ENCODE measurements around the gene PRKCB. TPM values are rescaled to one million over a fixed set of nuclear protein-coding genes. Genes with fewer than 3 reads are reported as not detected.
"Not testable (repeated sequence)": the region's sequence is repeated elsewhere in the genome, so short reads cannot be mapped to it uniquely, and the experiment has no call there.

Gene PRKCB
- total RNA-seq, 2 donors from 2014 or later: 4.1 to 4.7 TPM

DNA sequence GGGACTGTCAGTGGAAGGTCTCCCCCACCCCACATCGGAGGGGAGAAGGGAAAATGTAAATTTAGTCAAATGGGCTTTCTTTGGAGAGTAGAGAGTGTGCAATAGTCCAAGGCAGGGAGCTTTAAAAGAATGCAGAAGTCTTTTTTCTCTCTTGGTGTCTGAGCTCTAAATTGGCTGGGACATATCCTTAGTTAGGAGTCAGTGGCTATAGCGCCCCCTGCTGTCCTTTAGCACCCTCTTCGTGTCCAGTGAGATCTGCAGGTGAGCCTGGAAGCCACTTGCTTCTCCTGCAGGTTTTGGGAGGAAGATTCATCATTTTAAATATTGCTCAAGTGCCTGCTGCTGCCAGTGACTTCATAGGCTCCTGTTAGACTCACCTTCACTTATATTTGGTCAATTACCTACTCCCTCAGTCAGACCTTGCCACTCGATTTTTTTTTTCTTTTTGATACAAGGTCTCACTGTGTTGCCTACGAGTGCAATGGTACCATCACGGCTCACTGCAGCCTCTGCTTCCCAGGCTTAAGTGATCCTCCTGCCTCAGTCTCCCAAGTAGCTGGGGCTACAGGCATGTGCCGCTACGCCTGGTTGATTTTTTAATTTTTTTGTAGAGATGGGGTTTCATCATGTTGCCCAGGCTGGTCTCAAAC, 174.8 kb downstream of the PRKCB start:
- ATAC-seq: peak; percentile 70 to 76
- intact Hi-C loops (cut with DNase I): loop anchor here (5.0 to 10.0 kb wide), 3 partner anchors 206 to 273 kb away; no protein-coding TSS in a partner anchor
- peak; percentile 84 for DNase-seq

DNA sequence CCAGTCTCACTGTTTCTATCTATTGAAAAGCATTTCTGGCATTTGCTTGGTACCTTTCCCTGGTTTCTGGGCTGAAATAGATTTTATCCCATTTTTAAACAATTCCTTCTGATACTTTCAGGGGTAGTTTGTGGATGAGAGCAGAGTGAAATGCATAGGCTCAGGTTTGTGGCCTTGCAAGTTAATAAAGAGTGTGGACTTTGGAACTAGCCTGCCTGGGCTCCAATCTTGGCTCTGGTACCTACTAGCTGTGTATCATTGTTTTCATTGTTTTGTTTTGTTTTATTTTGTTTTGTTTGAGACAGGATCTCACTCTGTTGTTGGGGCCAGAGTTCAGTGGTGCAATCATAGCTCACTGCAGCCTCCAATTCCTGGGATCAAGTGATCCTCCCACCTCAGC, 175.5 kb downstream of the PRKCB start:
- DNase-seq (no peak), ATAC-seq (no peak)
- intact Hi-C loops (cut with DNase I): loop anchor here (5.0 to 10.0 kb wide), 3 partner anchors 206 to 274 kb away; no protein-coding TSS in a partner anchor

DNA sequence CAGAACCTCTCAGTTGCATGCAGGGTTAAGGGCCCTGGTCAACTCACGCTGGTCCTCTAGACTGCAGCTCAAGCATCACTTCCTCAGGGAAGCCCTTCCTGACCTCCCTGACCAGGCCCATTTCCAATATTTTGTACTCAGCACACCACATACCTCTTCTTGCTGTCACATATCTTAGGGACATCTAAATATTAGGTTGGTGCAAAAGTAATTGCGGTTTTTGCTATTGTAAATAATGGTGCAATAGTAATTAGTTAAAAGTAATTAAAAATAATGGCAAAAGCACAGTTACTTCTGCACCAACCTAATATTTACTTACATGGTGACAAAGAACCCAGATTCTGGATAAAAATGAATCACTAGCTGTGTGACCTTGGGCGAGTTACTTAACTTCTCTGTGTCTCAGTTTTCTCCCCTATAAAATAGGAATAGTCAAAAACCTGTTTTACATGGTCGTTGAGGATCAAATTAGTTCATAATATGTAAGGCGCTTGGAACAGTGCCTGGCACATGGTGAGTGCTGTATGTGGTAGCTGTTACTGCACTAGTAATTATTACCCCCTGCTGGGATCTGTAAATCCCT, 177.4 kb downstream of the PRKCB start:
- intact Hi-C loops (cut with DNase I): loop anchor here (5.0 to 10.0 kb wide), 3 partner anchors 208 to 276 kb away; no protein-coding TSS in a partner anchor
- DNase-seq (no peak), ATAC-seq (no peak)

DNA sequence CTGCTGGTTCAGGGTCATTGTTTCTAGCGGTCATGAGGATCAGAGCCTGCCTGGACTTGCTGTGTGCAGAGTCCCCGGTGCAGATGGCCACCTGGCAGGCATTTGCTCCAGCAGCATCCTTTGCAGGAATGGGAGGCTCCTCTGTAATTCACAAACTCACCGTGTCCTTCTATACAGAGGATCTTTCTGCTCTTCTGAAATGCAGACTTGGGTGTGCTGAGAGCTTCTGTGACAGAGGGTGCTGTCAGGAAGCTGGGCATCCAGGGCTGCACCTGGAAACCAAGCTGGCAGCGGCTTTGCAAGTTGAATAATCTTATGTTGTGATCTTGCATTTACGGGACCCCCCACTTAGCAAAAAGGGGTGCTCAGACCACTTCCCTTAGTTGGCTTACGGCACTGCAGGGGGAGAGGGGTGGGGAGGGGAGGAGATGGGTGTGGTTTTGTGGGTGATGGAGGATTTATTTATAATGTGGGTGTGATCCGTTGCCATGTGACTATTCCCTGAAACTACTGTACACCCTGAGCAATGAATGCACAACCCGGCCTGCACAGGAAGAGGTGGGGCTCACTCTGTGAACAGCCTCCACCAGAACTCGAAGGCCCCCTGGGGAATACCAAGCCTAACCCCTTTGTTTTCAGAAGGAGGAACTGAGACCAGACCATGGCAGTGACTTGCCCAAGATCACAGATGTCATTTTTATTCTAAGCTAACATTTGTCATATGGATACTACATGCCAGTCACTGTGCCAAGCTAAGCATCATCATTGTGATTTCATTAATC, 178.3 kb downstream of the PRKCB start:
- ATAC-seq: peak in 1 of 2 donors; percentile 49
- intact Hi-C loops (cut with DNase I): loop anchor here (5.0 to 10.0 kb wide), 3 partner anchors 209 to 277 kb away; no protein-coding TSS in a partner anchor
- peak; percentile 20 for DNase-seq

DNA sequence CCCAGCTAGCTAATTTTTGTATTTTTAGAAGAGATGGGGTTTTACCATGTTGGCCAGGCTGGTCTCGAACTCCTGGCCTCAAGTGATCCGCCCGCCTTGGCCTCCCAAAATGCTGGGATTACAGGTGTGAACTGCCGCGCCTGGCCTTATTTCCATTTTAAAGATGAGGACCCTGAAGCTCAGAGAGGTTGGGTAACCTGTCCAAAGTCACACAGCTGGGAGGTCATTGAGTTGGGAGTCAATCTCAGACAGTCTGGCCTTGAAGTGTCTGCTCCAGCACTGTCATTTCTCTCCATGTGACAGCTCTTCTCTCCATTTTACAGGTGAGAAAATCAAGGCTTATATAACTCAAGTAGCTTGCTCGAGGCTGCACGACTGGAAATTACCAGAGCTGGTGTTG, 179.2 kb downstream of the PRKCB start:
- intact Hi-C loops (cut with DNase I): loop anchor here (5.0 to 10.0 kb wide), 3 partner anchors 210 to 278 kb away; no protein-coding TSS in a partner anchor
- not testable (repeated sequence) for ATAC-seq, DNase-seq

DNA sequence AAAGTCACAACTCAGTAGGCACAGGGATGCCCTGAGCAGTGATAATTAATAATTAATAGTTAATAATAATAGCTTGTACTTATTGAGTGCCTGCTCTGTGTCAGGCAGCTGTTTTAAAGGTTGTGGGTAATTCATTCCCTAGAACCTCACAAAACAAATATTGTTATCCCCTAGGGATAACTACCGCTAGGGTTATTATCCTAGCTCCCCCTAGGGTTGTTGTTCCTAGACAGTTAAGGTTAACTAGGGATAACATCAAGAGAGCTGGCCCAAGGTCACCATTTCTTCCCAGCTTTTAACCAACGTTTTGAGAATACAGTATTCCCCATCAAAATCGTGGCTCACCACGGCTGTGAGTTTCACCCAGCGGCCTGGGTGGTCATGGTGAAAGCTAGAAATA, 180.1 kb downstream of the PRKCB start:
- DNase-seq (no peak), ATAC-seq (no peak)
- intact Hi-C loops (cut with DNase I): loop anchor here in 1 of 2 donors (10.0 kb wide), 1 partner anchor 211 kb away; no protein-coding TSS in a partner anchor

DNA sequence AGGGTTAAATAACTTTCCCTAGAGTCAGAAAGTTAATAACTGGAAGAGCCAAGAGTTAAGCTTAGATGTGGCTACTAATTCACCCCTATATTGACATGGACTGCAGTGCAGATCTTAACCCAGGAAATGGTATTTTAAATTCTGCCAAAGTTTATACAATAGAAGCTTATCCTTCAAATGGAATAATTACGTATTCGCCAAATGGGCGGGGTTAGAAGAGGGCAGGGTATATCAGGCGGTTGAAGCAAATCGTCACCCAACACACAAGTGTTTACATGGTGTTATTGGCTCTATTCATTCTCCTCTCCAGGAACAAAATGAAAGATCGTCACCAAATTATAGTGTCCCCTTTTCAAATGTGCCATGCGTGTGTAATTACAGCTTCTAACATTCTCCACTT, 182.7 kb downstream of the PRKCB start:
- ATAC-seq (no peak), DNase-seq (no peak)
- intact Hi-C loops (cut with DNase I): loop anchor here in 1 of 2 donors (10.0 kb wide), 1 partner anchor 214 kb away; no protein-coding TSS in a partner anchor

DNA sequence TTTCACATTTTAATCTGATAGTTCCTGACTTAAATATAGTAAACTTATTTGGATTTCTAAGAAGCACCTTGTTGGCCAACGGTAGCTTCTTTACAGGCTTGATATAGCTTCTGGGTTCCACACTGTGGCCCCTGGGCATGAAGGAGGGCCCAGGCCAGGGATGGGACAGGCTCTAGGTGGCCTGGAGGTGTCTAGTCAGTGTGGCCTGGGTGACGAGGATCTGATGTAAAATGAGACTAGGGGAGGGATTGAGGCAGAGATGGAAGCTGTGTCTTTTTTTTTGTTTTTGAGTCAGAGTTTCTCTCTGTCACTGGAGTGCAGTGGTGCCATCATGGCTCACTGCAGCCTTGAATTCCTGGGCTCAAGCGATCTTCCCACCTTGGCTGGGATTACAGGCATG, 187.0 kb downstream of the PRKCB start:
- ATAC-seq (no peak), DNase-seq (no peak)
- intact Hi-C loops (cut with DNase I): no loop called here

DNA sequence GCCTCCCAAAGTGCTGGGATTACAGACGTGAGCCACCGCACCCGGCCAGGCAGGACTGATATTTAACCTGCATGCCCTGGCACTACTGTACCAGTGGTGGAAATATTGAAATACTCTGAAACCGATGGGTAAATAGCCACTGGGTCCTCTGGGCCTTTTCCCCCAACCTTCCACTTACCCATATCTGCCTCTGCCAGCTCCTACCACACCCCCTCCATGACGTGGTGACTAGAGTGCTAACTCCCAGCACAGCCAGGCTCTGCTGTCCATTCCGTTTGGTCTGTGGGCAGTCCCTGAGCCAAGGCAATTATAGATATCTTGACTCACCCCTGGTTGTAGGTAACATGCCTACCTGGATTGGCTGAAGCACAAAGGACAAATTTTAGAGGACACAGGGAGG, 187.8 kb downstream of the PRKCB start:
- ATAC-seq (no peak), DNase-seq (no peak)
- intact Hi-C loops (cut with DNase I): no loop called here

DNA sequence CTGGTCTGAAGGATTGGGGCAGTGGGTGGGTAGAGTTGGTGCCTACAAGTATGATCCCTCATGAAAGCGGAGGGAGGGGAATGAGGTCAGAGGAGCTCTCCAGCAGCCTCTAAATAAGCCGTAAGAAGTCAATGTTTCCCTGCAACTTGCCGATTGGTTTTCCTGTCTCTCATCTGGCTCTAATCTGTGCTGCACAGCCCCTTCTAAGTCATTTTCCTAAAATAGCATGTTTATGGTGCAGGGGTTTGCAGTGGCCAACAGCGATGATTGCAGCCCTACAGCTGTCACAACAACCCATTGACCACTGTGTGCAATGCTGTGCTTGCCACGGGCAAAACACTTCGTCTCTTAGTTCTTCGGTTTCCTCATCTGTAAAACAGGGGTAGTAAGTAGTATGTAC, 189.2 kb downstream of the PRKCB start:
- ATAC-seq: no peak
- no peak for DNase-seq
- intact Hi-C loops (cut with DNase I): no loop called here

DNA sequence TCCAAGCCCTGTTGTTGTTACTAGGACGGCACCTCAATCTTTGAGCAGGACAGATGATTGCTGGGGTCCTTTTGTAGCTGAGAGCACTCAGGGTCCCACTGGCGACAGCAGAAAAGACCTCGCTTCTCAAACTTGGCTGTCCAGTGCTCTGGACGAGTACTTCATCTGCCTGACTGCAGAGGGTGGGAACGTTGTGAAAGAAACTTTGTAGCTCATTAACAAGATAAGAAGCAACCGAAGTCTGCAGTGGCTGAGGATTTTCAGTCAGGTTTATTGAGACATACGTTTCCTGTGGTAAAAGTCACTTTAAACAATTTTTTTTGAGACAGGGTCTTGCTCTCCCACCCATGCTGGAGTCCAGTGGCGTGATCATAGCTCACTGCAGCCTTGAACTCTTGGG, 191.7 kb downstream of the PRKCB start:
- no peak for DNase-seq
- ATAC-seq: no peak
- intact Hi-C loops (cut with DNase I): no loop called here

DNA sequence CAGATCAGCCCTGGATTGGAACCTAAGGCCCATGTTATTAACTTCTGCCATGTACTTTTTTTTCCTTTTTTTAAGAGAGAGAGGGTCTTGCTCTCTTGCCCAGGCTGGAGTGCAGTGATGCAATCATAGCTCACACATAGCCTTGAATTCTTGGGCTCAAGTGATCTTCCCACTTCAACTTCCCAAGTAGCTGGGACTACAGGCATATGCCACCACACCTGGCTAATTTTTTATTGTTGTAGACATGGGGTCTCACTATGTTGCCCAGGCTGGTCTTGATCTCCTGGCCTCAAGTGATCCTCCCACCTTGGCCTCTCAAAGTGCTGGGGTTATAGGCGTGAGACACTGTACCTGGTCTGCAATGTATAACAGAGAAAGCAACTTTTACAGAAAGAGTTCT, 194.1 kb downstream of the PRKCB start:
- not testable (repeated sequence) for DNase-seq, ATAC-seq
- intact Hi-C loops (cut with DNase I): loop anchor here in 1 of 2 donors (5.0 kb wide), 1 partner anchor 228 kb away; no protein-coding TSS in a partner anchor

DNA sequence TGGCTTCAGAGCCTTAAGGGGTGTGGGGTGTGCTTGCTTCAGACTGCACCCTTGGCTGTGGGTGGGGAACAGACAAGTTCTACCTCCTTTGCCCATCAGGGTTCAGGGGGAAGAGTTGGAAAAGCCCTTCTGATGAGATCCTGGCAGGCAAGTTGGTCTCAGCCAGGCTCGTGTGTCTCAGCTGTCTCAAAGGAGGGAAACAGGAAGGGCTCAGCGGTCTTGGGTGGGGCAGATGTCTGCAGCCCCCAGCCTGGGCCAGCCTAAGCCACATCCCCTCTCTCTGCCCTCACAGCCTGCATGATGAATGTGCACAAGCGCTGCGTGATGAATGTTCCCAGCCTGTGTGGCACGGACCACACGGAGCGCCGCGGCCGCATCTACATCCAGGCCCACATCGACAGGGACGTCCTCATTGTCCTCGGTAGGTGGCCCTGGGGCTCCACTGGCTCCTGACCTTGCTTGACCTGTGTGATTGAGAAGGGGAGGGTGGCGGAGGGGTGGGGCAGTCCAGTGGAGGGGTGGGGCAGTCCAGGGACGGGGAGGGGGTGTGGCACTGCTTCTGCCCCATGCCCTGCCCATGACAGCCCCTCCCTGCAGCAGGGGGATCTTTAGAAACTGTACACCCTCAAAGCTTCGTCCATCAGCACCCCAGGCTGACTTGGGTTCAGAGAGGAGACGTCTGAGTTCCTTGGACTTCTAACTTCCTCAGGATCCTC, 199.5 kb downstream of the PRKCB start:
- ATAC-seq: no peak
- intact Hi-C loops (cut with DNase I): loop anchor here in 1 of 2 donors (5.0 kb wide), 1 partner anchor 358 kb away; the partner anchor contains the start of gene PLK1
- DNase-seq: no peak

DNA sequence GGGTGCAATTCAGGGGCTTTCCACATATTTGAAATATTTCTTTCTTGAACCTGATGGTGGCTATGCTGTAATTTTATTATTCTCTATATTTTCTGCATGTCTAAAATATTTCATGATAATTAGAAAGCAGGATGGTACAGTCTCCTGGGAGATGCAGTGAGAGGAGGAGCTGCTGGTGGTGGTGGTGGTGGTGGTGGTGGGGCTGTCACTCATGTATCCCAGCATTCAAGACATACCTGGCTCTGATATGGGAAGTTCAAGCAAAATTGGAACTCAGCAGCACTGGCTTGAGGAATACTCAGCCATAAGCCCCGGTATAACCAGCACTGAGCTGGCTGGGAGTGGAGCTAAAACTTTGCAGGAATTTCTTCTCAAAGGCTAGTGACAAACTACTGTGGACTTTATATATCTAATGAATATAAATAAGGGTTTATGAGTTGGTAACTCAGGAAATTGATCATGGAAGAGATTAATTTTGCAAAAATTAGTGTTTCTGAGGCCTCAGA, 200.3 kb downstream of the PRKCB start:
- intact Hi-C loops (cut with DNase I): loop anchor here in 1 of 2 donors (2.0 to 5.0 kb wide), 2 partner anchors 301 to 359 kb away; partner anchors contain the start of gene PLK1
- DNase-seq (no peak), ATAC-seq (no peak)

DNA sequence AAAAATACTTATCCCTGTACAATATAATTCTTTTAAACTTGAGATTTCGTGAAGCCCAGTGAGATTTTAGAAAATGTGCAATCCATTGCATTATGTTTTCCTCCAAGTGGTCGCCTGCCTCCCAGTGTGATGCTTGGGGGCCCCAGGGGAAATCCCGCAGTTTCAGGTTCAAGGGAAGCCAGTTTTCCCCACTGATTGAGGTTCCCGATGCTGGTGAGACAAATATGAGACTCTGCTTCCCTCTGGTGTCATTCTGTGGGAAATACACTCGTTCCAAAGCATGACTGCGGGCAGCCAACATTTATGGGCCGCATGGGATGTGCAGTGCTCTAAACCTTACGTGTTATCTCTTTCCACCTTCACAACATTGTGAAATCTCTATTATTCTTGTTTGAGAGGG, 200.8 kb downstream of the PRKCB start:
- DNase-seq (no peak), ATAC-seq (peak; percentile 47 to 68)
- intact Hi-C loops (cut with DNase I): loop anchor here in 1 of 2 donors (2.0 to 5.0 kb wide), 2 partner anchors 302 to 359 kb away; partner anchors contain the start of gene PLK1

DNA sequence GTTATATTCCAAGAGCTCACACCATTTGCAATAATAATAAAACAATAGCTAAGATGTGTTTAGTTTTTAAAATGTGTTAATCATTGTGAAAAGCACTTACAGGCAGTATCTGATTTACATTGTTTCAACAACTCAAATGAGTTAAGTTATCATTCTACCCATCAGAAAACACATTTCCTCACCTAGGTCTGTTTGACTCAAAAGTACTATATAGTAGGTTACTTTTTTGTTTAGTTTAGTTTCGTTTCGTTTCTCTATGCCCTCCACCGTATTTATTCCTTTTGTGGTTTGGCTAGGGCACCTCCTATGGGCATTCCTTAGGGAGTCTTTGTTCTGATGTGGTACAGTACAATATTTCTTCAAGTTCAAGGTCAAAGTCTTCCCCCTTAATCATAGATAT, 201.6 kb downstream of the PRKCB start:
- intact Hi-C loops (cut with DNase I): loop anchor here in 1 of 2 donors (2.0 to 5.0 kb wide), 2 partner anchors 303 to 360 kb away; partner anchors contain the start of gene PLK1
- DNase-seq: no peak
- ATAC-seq: no peak

DNA sequence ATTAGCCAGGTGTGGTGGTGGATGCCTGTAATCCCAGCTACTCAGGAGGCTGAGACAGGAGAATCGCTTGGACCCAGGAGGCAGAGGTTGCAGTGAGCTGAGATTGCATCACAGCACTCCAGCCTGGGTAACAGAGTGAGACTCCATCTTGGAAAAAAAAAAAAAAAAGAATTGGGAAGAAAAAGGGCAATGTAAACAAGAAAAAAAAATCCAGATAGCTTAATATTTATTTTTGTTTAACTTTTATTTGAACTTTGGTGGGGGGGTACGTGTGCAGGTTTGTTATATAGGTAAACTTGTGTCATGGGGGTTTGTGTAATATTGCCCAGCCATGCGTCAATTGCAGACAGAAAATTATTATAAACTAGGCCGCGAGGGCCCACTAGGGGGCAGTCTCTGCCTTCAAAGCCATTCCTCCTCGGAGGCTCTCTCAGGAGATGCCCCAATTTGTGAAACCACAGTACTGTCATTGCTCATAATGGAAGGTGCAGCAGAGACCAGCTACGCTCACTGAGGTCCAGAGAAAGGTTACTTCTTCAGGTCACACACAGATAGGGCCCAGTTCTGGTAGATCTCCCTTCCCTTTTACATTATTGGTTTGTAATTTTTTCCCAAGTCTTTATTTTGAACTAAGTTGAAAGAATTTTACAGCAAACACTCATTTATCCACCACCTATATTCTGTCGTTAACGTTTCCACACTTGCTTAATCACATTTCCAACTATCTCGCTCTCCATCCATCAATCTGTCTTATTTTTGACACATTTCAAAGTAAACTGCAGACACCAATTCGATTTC, 206.2 kb downstream of the PRKCB start:
- ATAC-seq: peak; percentile 41 to 70
- intact Hi-C loops (cut with DNase I): loop anchor here (1.0 to 2.0 kb wide), 2 partner anchors 462 to 465 kb away; no protein-coding TSS in a partner anchor
- DNase-seq: peak; percentile 53

DNA sequence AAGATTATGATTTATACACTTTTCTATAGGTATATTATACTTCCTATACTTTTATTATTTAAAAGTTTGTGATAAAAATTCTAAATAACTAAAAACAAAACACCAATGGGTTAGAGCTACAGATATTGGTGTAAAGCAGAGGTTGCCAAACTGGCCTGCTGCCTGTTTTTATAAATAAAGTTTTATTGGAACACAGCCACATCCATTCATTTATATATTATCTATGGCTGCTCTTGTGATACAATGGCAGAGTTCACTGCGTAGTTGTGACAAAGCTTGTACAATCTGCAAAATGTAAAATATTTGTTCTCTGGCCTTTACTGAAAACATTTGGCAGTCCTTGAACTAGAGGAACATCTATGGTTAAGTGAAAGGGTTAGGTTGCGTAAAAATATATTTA, 208.7 kb downstream of the PRKCB start:
- DNase-seq (no peak), ATAC-seq (no peak)
- intact Hi-C loops (cut with DNase I): loop anchor here in 1 of 2 donors (2.0 kb wide), 1 partner anchor 454 kb away; no protein-coding TSS in a partner anchor
